HT-29 (cell line): ENCODE measurements around the gene CCL8. TPM values are rescaled to one million over a fixed set of nuclear protein-coding genes. Genes with fewer than 3 reads are reported as not detected.

Source experiments
- DNase-seq: peaks from one replicate; pipeline ENCODE4 v3.0.0-alpha.2; 2015; ENCODE audit warnings: low spot score
- total RNA-seq: library from RNA; depleted of rRNA; stranded (reverse); fragments of >200 nt; shearing (Covaris generic); gene quantifications from 2 replicates; pipeline ENCODE4 v1.2.3, GENCODE V29; 2014; rRNA removed

Gene CCL8
- total RNA-seq: not detected in 2 replicates

- DNase-seq: no peak
Observed at GRCh38 chr17:34319039-34319483, at the start of gene CCL8. Gene CCL8, plus strand, starts transcription at chr17:34319435. Its CDS starts 67 bp downstream, at chr17:34319502.

- no peak for DNase-seq
Observed at GRCh38 chr17:34269969-34270368, 49.3 kb upstream of the CCL8 start, which contains the start of gene CCL7. Gene CCL7, plus strand, starts transcription at chr17:34270221. Its CDS starts 70 bp downstream, at chr17:34270291.

GRCh38 chr17:34275881-34276280 lies 43.4 kb upstream of the CCL8 start:
- no peak for DNase-seq

- DNase-seq: no peak
Observed at GRCh38 chr17:34276826-34277225, 42.4 kb upstream of the CCL8 start.

- DNase-seq: no peak
Observed at GRCh38 chr17:34283571-34283970, 35.7 kb upstream of the CCL8 start.

GRCh38 chr17:34285286-34285792 lies 33.9 kb upstream of the CCL8 start, which contains the start of gene CCL11:
Gene CCL11, plus strand, starts transcription at chr17:34285742. Its CDS starts 67 bp downstream, at chr17:34285809.
- no peak for DNase-seq

- no peak for DNase-seq
Observed at GRCh38 chr17:34287875-34288274, 31.4 kb upstream of the CCL8 start.

- no peak for DNase-seq
Observed at GRCh38 chr17:34290586-34290985, 28.6 kb upstream of the CCL8 start.

- DNase-seq: no peak
Observed at GRCh38 chr17:34291721-34292348, 27.4 kb upstream of the CCL8 start.

- no peak for DNase-seq
Observed at GRCh38 chr17:34299027-34299426, 20.2 kb upstream of the CCL8 start.

GRCh38 chr17:34299956-34300577 lies 19.2 kb upstream of the CCL8 start:
- DNase-seq: no peak

- DNase-seq: no peak
Observed at GRCh38 chr17:34300652-34301370, 18.4 kb upstream of the CCL8 start.

GRCh38 chr17:34301986-34302385 lies 17.2 kb upstream of the CCL8 start:
- no peak for DNase-seq

- no peak for DNase-seq
Observed at GRCh38 chr17:34302636-34303035, 16.6 kb upstream of the CCL8 start.

GRCh38 chr17:34303606-34304005 lies 15.6 kb upstream of the CCL8 start:
- DNase-seq: no peak

GRCh38 chr17:34305061-34305460 lies 14.2 kb upstream of the CCL8 start:
- no peak for DNase-seq

GRCh38 chr17:34305606-34306005 lies 13.6 kb upstream of the CCL8 start:
- DNase-seq: no peak

GRCh38 chr17:34306466-34306865 lies 12.8 kb upstream of the CCL8 start:
- peak; percentile 4 for DNase-seq

- no peak for DNase-seq
Observed at GRCh38 chr17:34307110-34307509, 12.1 kb upstream of the CCL8 start.

- no peak for DNase-seq
Observed at GRCh38 chr17:34308371-34308770, 10.9 kb upstream of the CCL8 start.

- no peak for DNase-seq
Observed at GRCh38 chr17:34311291-34311690, 7.9 kb upstream of the CCL8 start.

GRCh38 chr17:34312080-34312479 lies 7.2 kb upstream of the CCL8 start:
- no peak for DNase-seq
